ENCODE data around the gene PGR. TPM values are rescaled to one million over a fixed set of nuclear protein-coding genes. Genes with fewer than 3 reads are reported as not detected.

Gene PGR
- total RNA-seq, 1 donor: under 0.01 TPM

DNA sequence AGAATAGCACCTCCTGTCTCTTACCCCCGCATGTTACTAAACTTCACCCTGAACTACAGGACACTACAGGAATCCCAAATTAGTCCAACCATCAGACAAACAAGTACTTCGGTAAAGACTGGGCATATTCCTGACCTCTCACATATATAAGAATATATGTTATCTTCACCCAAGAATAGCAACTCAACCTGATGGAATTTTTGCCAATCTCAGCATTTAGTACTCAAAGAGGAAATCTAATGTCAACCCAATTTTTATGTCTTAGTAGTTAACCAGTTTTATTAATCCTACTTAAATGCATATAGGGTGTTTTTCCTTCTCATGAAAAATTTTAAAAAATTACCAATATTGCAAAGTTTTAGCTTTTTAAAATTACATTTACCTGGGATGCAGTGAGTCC, 26.2 kb downstream of the PGR start:
- Histone ChIP-seq H3K9me3 (ENCODE audit: low read depth, low read length) (no peaks in the 10 kb centered on the region), H3K27me3 (ENCODE audit: insufficient read depth, low read length) (no peaks in the 10 kb centered on the region), H3K4me3 (ENCODE audit: low read length) (no peak overlapping the region), H3K4me1 (ENCODE audit: insufficient read depth, low read length) (no peaks in the 10 kb centered on the region)

DNA sequence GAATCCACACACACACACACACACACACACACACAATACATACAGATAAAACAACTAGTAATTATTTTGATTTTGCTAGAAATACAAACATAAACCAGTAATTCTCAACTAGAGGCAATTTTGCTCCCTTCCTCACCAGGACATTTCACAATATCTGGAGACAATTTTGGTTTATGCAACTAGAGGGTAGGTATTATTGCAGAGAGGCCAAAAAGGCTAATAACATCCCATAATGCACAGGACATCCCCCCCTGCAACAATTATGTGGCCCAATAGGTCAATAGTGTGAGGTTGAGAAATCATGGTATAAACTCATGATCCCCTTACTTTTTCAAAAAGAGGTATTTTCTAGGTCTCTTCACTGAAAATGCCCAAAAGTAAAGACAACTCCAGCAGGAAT, 29.0 kb downstream of the PGR start:
- Histone ChIP-seq H3K27me3 (ENCODE audit: insufficient read depth, low read length) (no peaks in the 10 kb centered on the region), H3K9me3 (ENCODE audit: low read depth, low read length) (no peaks in the 10 kb centered on the region), H3K4me3 (ENCODE audit: low read length) (no peak overlapping the region), H3K4me1 (ENCODE audit: insufficient read depth, low read length) (no peaks in the 10 kb centered on the region)

DNA sequence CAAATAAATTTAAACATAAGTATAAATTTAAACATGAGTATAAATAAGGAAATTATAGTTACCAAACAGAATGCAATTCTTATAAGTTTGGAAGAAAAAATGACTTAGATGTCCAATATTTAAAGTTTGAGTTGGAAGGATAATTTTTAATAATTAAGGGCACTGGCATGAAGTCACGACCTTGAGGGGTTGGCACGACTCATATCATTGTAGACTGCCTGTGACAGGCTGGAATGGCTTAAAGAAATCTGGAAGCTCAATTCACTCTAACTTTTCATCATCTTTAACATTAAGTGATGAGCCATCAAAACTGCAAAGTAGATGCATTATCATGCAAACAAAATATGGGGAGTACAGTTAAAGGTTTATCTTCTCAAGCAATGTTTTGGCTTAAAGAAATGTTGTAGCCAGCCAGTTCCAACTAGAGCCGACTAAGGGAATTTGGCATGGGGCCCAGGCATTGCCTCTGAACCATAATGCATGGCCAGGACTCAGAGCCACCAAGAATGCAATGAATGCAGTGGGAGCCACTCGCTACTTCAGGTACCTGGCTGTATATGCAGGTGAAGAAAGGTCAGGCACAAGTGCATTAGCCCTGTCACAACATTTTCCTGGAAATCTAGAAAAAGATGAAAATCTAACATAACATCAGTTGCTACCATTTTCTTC, 33.4 kb downstream of the PGR start:
- H3K4me3 ChIP-seq (ENCODE audit: low read length): no peak overlapping the region
- H3K27me3 ChIP-seq (ENCODE audit: insufficient read depth, low read length): no peaks in the 10 kb centered on the region
- no peaks in the 10 kb centered on the region for H3K4me1 ChIP-seq (ENCODE audit: insufficient read depth, low read length)
- no peaks in the 10 kb centered on the region for H3K9me3 ChIP-seq (ENCODE audit: low read depth, low read length)

DNA sequence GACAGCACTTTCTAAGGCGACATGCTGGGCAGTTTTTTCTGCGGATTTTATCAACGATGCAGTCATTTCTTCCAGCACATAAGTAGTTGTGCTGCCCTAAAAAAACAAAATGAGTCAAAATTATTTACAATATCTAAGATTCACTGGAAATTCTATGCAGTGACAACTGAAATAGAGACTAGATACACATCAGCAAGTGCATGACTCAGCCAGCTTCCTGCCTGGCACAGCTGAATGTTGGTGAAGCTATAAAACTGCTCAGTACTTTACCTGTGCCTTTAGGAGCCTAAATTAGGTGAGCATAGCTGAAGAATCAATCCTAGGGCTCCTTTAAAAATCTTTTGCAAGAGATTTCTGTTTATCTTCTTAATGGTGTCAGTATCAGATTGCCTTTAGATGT, 37.8 kb downstream of the PGR start:
- H3K4me1 ChIP-seq (ENCODE audit: insufficient read depth, low read length): no peaks in the 10 kb centered on the region
- no peaks in the 10 kb centered on the region for H3K9me3 ChIP-seq (ENCODE audit: low read depth, low read length)
- no peak overlapping the region for H3K4me3 ChIP-seq (ENCODE audit: low read length)
- no peaks in the 10 kb centered on the region for H3K27me3 ChIP-seq (ENCODE audit: insufficient read depth, low read length)

DNA sequence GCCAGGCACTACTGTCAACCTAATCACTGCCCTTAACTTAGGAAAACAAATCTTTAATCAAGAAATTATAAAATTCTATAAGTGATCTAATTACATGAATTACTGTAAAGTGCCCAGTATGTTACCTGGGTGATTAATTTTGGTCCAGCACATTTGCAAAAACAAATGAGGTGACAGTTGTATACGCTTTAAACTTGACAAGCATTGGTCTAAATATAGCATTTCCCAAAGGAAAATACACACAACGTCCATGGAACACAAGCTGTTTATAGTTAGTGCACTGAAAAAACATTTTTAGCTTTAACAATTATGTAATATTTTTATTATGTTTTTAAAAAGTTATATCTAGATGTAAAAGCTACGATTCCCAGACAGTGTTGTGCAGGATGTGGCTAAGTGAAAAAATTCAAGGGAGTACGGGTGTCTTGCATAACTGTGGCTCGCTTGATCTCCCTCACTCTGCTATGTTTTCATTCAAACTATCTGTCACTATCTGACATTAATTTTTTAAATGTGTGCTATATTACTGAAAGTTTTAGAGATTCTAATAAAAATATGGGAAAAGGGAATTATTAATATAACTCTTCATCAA, 38.8 kb downstream of the PGR start:
- no peak overlapping the region for H3K4me3 ChIP-seq (ENCODE audit: low read length)
- H3K4me1 ChIP-seq (ENCODE audit: insufficient read depth, low read length): no peaks in the 10 kb centered on the region
- H3K27me3 ChIP-seq (ENCODE audit: insufficient read depth, low read length): no peaks in the 10 kb centered on the region
- H3K9me3 ChIP-seq (ENCODE audit: low read depth, low read length): no peaks in the 10 kb centered on the region

DNA sequence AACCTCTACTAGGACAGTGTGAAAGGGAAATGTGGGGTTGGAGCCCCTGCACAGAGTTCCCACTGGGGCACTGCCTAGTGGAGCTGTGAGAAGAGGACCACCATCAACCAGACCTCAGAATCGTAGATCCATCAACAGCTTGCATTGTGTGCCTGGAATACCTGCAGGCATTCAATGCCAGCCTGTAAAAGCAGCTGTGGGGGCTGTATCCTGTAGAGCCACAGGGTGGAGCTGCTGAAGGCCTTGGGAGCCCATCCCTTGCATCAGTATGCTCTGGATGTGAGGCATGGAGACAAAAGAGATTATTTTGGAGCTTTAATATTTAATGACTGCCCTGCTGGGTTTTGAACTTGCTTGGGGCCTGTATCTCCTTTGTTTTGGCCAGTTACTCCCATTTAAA, 46.3 kb downstream of the PGR start:
- no peaks in the 10 kb centered on the region for H3K9me3 ChIP-seq (ENCODE audit: low read depth, low read length)
- no peaks in the 10 kb centered on the region for H3K4me1 ChIP-seq (ENCODE audit: insufficient read depth, low read length)
- no peak overlapping the region for H3K4me3 ChIP-seq (ENCODE audit: low read length)
- no peaks in the 10 kb centered on the region for H3K27me3 ChIP-seq (ENCODE audit: insufficient read depth, low read length)

DNA sequence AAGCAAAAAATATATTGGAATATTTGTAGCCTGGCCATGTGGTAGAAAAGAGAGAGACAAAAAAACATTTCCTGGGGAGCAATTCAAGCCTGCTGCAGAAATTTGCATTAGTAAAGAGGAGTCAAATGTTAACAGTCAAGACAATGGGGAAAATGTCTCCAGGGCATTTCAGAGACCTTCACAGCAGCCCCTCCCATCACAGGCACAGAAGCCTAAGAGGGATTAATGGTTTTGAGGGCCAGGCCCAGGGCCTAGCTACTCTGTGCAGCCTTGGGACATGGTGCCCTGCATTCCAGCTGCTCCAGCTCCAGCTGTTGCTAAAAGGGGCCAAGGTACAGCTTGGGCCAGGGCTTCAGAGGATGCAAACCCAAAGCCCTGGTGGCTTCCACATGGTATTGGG, 46.8 kb downstream of the PGR start:
- Histone ChIP-seq H3K4me3 (ENCODE audit: low read length) (no peak overlapping the region), H3K27me3 (ENCODE audit: insufficient read depth, low read length) (no peaks in the 10 kb centered on the region), H3K9me3 (ENCODE audit: low read depth, low read length) (no peaks in the 10 kb centered on the region), H3K4me1 (ENCODE audit: insufficient read depth, low read length) (no peaks in the 10 kb centered on the region)

DNA sequence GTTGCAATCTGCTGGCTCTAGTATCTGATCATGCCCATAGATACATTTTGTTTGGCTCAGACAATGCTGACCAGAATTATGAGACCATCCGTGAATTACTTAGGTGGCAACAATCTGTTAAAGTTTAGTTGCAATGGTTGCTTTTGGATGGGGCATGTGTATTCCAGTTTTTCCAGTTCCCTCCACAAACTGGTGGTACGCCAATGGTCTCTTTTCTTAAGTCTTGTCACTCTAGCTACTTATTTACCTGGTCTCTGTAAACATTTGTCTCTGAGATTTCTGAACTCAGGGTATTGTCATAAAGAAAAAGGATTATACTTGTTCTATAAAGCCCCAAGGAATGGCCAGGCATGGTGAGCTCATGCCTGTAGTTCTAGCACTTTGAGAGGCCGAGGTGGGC, 65.9 kb downstream of the PGR start:
- Histone ChIP-seq H3K4me3 (ENCODE audit: low read length) (no peak overlapping the region), H3K4me1 (ENCODE audit: insufficient read depth, low read length) (no peaks in the 10 kb centered on the region), H3K27me3 (ENCODE audit: insufficient read depth, low read length) (no peaks in the 10 kb centered on the region), H3K9me3 (ENCODE audit: low read depth, low read length) (peaks cover 5% of the 10 kb centered on the region)

DNA sequence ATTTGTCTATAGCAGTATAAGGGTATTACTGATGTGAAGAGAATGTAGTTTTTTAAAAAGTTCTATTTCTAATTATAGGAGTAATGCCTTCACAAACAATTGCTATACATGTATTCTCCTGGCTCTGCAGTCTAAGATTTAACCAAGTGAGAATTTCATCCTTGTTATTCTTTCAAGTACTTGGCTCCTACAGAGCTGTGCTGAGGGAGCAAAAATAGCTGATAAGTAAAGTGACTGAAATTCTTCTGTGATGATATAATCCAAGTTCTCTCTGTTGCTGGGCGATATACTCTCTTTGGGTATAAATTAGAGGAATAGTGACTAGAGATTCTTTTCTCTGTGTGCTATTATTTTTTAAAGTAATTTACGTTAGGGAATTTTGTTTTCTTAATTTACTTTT, 68.0 kb downstream of the PGR start:
- no peaks in the 10 kb centered on the region for H3K4me1 ChIP-seq (ENCODE audit: insufficient read depth, low read length)
- H3K27me3 ChIP-seq (ENCODE audit: insufficient read depth, low read length): no peaks in the 10 kb centered on the region
- H3K4me3 ChIP-seq (ENCODE audit: low read length): no peak overlapping the region
- peaks cover 5% of the 10 kb centered on the region for H3K9me3 ChIP-seq (ENCODE audit: low read depth, low read length)

DNA sequence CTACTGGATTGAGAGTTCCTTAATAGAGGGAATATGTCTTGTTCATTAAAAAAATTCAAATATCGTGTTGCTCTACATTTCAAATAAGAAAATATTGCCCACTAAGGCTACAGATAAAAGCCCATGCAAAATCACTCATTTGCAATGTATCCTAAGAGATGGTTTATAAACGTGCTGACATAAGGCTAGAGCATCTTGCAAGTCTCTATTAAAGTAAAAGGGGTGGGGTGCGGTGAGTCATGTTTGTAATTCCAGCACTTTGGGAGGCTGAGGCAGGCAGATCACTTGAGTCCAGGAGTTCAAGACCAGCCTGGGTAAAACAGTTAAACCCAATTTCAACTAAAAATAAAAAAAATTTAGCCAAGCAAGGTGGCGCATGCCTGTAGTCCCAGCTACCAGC, 70.3 kb downstream of the PGR start:
- Histone ChIP-seq H3K27me3 (ENCODE audit: insufficient read depth, low read length) (no peaks in the 10 kb centered on the region), H3K4me3 (ENCODE audit: low read length) (no peak overlapping the region), H3K9me3 (ENCODE audit: low read depth, low read length) (peaks cover 5% of the 10 kb centered on the region), H3K4me1 (ENCODE audit: insufficient read depth, low read length) (no peaks in the 10 kb centered on the region)

DNA sequence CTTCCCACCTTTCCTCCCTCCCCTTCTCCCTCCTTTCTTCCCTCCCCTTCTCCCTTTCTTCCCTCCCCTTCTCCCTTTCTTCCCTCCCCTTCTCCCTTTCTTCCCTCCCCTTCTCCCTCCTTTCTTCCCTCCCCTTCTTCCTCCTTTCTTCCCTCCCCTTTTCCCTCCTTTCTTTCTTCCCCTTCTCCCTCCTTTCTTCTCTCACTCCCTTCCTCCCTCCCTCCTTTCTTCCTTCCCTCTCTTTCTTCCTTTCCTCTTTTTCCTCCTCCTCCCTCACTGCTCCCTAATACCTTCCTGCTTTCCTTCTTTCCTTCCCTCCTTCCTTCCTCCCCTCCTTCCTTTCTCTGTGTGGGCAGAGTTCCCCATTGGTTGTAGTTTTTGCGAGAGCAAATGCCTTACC, 76.1 kb downstream of the PGR start:
- no peak overlapping the region for H3K4me3 ChIP-seq (ENCODE audit: low read length)
- no peaks in the 10 kb centered on the region for H3K4me1 ChIP-seq (ENCODE audit: insufficient read depth, low read length)
- H3K27me3 ChIP-seq (ENCODE audit: insufficient read depth, low read length): no peaks in the 10 kb centered on the region
- H3K9me3 ChIP-seq (ENCODE audit: low read depth, low read length): no peaks in the 10 kb centered on the region

DNA sequence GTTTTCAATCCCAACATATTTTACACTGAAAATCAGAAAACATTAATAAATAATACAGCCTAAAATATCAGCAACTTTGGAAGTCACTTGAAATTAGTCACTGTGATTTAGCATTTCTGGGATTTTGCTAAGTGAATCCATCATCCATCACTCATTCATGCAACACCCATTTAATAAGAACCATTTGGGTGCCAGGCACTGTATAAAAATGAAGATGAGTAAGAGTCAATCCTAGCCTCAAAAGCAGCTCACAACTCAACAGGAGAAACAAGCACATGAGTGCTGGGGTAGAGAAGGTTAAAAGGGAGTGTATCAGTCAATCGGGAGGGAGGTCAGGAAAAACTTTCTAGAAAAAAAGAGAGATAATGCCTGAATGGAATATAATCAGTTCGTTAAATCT, 77.9 kb downstream of the PGR start:
- H3K4me1 ChIP-seq (ENCODE audit: insufficient read depth, low read length): no peaks in the 10 kb centered on the region
- no peak overlapping the region for H3K4me3 ChIP-seq (ENCODE audit: low read length)
- H3K27me3 ChIP-seq (ENCODE audit: insufficient read depth, low read length): no peaks in the 10 kb centered on the region
- H3K9me3 ChIP-seq (ENCODE audit: low read depth, low read length): no peaks in the 10 kb centered on the region

DNA sequence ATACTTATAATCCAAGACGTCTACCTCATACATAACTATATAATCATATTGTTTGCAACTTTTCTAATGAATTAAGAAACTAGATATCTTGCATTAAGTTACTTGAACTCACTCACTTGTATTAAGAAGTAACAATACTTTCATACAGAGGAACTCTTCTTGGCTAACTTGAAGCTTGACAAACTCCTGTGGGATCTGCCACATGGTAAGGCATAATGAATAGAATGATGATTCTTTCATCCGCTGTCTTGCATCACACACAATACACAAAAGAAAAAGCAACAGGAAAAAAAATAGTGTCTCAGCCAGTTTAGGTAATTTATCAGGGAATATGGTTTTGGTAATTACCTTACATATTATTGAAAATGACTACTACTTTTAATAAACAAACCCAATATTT, 79.8 kb downstream of the PGR start:
- H3K4me3 ChIP-seq (ENCODE audit: low read length): no peak overlapping the region
- H3K27me3 ChIP-seq (ENCODE audit: insufficient read depth, low read length): no peaks in the 10 kb centered on the region
- no peaks in the 10 kb centered on the region for H3K9me3 ChIP-seq (ENCODE audit: low read depth, low read length)
- no peaks in the 10 kb centered on the region for H3K4me1 ChIP-seq (ENCODE audit: insufficient read depth, low read length)

DNA sequence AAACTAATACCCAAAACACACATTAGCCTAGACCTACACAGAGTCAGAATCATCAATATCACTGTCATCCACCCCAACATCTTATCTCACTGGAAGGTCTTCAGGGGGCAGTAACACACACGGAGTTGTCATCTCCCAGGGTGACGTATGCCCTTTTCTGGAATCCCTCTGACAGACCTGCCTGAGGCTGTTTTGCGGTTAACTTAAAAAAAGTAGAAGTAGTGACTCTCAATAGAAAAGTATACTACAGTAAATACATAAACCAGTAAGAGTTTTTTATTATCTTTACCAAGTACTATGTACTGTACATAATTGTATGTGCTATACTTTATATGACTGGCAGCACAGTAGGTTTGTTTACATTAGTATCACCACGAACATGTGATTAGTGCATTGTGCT, 80.5 kb downstream of the PGR start:
- H3K27me3 ChIP-seq (ENCODE audit: insufficient read depth, low read length): no peaks in the 10 kb centered on the region
- no peaks in the 10 kb centered on the region for H3K4me1 ChIP-seq (ENCODE audit: insufficient read depth, low read length)
- H3K9me3 ChIP-seq (ENCODE audit: low read depth, low read length): no peaks in the 10 kb centered on the region
- H3K4me3 ChIP-seq (ENCODE audit: low read length): no peak overlapping the region

DNA sequence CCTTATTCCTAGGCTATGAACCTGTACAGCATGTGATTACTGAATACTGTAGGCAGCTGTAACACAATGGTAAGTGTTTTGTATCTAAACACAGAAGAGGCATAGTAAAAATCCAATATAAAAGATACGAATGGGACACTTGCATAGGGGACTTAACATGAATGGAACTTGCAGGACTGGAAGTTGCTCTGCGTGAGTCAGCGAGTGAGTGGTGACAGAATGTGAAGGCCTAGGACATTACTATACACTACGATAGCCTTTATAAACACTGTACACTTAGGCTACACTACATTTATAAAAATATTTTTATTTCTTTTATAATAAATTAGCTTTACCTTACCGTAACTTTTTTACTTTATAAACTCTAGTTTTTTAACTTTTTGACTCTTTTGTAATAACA, 81.1 kb downstream of the PGR start:
- Histone ChIP-seq H3K4me1 (ENCODE audit: insufficient read depth, low read length) (no peaks in the 10 kb centered on the region), H3K27me3 (ENCODE audit: insufficient read depth, low read length) (no peaks in the 10 kb centered on the region), H3K9me3 (ENCODE audit: low read depth, low read length) (no peaks in the 10 kb centered on the region), H3K4me3 (ENCODE audit: low read length) (no peak overlapping the region)

DNA sequence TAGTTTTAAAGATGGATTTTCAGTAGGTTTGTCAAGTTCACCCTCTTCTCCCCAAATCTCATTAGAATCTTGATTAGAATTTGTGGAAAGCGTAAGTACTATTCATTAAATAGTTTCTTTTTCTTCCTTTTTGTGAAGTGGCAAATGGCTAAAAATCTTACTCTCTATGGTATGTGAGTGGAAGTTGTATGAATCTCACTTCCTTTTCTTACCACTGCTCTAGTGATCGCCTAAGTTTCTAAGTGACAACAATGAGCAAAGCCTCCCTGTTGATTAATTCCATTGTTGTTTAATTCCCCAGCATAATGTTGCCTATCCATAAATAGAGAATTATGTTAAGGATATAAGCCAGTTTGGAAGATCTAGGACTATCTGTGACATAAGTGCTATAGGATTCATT, 82.7 kb downstream of the PGR start:
- Histone ChIP-seq H3K9me3 (ENCODE audit: low read depth, low read length) (no peaks in the 10 kb centered on the region), H3K27me3 (ENCODE audit: insufficient read depth, low read length) (no peaks in the 10 kb centered on the region), H3K4me1 (ENCODE audit: insufficient read depth, low read length) (no peaks in the 10 kb centered on the region), H3K4me3 (ENCODE audit: low read length) (no peak overlapping the region)
